Suprapubic skin (tissue), 4 donors: ENCODE measurements around the gene TTR. TPM values are rescaled to one million over a fixed set of nuclear protein-coding genes. Genes with fewer than 3 reads are reported as not detected.

ENCODE experiments used
- DNase-seq, 2 donors: peaks; one replicate each; pipeline ENCODE4 v3.0.0-alpha.2; 2019; ENCODE audit warnings: low spot score in 2 of 2
- H3K27ac ChIP-seq: fragments of 200-600 bp; sonication (generic); one replicate; pipeline ENCODE4 v1.5.1; 2019
- H3K27me3 ChIP-seq: fragments of 200-600 bp; sonication (generic); one replicate; pipeline ENCODE4 v1.5.1; 2019
- H3K36me3 ChIP-seq: fragments of 200-600 bp; sonication (generic); one replicate; pipeline ENCODE4 v1.5.1; 2019
- H3K4me1 ChIP-seq: fragments of 200-600 bp; sonication (generic); one replicate; pipeline ENCODE4 v1.5.1; 2019
- H3K4me3 ChIP-seq: fragments of 200-600 bp; sonication (generic); one replicate; pipeline ENCODE4 v1.5.1; 2019; ENCODE audit warnings: mild to moderate bottlenecking
- H3K9me3 ChIP-seq: fragments of 200-600 bp; sonication (generic); one replicate; pipeline ENCODE4 v1.5.1; 2019
- EP300 ChIP-seq: sonication (generic); formaldehyde crosslinking; IDR thresholded peaks from one replicate; pipeline ENCODE4 v1.6.1; 2017; ENCODE audit warnings: antibody characterized with exemption
- POLR2A ChIP-seq, 2 donors: fragments of 450-650 bp; IDR thresholded peaks; one replicate each; pipeline ENCODE4 v1.6.1; 2017; ENCODE audit warnings: antibody characterized with exemption in 2 of 2, mild to moderate bottlenecking in 2 of 2, moderate library complexity in 2 of 2
- POLR2AphosphoS5 ChIP-seq, 3 donors: sonication (generic); formaldehyde crosslinking; IDR thresholded peaks; one replicate each; pipeline ENCODE4 v1.6.1; 2017; ENCODE audit warnings: antibody characterized with exemption in 3 of 3
- WGBS: methylation state at CpG from one replicate; pipeline ENCODE4 v1.1.5; 2018; 5-methylcytosine and 5-hydroxymethylcytosine counted together
- total RNA-seq, 4 donors: library from RNA; depleted of rRNA; stranded (reverse); fragments of >200 nt; gene quantifications; one replicate each; pipeline ENCODE4 v1.1.0, GENCODE V29; 2016
- TF ChIP-seq, protein P1 (sequence below), 2 donors: fragments of 200-600 bp in 1 of 2; fragments of 450-650 bp in 1 of 2; sonication (generic) in 1 of 2; IDR thresholded peaks; one replicate each; pipeline ENCODE4 v1.5.1; 2016 to 2019; ENCODE audit warnings: antibody characterized with exemption in 2 of 2, mild to moderate bottlenecking in 1 of 2, moderate library complexity in 1 of 2

The TTR gene
- total RNA-seq, 4 donors from 2014 or later = not detected

DNA sequence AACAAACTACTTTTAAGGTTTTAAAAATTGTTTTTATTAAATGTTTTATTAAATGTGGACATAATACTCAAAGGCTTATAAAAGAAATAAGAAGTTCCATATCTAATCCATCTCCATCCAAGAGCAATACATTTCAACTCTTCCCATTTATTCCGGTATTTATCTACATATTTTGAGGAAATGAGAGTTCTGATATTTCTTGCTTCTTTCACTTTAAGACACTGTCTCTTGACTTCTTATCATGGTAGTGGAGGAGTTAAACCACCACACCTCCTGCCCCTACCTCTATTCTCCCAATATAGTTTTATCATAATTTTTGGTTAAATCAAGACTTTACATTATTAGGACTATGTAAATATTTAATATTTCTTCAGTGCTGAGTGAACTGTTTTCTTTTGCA, 40.7 kb downstream of the TTR start:
- H3K4me3 ChIP-seq = no peak overlapping the region
- no peaks in the 10 kb centered on the region for H3K9me3 ChIP-seq
- no peaks in the 10 kb centered on the region for H3K27me3 ChIP-seq
- H3K36me3 ChIP-seq = no peaks in the 10 kb centered on the region
- H3K4me1 ChIP-seq = no peaks in the 10 kb centered on the region
- TF ChIP-seq POLR2A (IDR thresholded peaks at IDR 0.05) (no peak), POLR2AphosphoS5 (IDR thresholded peaks at IDR 0.05) (no peak), EP300 (no peak)
- TF ChIP-seq, protein P1, sequence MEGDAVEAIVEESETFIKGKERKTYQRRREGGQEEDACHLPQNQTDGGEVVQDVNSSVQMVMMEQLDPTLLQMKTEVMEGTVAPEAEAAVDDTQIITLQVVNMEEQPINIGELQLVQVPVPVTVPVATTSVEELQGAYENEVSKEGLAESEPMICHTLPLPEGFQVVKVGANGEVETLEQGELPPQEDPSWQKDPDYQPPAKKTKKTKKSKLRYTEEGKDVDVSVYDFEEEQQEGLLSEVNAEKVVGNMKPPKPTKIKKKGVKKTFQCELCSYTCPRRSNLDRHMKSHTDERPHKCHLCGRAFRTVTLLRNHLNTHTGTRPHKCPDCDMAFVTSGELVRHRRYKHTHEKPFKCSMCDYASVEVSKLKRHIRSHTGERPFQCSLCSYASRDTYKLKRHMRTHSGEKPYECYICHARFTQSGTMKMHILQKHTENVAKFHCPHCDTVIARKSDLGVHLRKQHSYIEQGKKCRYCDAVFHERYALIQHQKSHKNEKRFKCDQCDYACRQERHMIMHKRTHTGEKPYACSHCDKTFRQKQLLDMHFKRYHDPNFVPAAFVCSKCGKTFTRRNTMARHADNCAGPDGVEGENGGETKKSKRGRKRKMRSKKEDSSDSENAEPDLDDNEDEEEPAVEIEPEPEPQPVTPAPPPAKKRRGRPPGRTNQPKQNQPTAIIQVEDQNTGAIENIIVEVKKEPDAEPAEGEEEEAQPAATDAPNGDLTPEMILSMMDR (IDR thresholded peaks at IDR 0.05) = no peak
- no peak for DNase-seq
- WGBS = 90% methylated on average over 1 of the region's 1 CpG
- H3K27ac ChIP-seq = no peak overlapping the region

DNA sequence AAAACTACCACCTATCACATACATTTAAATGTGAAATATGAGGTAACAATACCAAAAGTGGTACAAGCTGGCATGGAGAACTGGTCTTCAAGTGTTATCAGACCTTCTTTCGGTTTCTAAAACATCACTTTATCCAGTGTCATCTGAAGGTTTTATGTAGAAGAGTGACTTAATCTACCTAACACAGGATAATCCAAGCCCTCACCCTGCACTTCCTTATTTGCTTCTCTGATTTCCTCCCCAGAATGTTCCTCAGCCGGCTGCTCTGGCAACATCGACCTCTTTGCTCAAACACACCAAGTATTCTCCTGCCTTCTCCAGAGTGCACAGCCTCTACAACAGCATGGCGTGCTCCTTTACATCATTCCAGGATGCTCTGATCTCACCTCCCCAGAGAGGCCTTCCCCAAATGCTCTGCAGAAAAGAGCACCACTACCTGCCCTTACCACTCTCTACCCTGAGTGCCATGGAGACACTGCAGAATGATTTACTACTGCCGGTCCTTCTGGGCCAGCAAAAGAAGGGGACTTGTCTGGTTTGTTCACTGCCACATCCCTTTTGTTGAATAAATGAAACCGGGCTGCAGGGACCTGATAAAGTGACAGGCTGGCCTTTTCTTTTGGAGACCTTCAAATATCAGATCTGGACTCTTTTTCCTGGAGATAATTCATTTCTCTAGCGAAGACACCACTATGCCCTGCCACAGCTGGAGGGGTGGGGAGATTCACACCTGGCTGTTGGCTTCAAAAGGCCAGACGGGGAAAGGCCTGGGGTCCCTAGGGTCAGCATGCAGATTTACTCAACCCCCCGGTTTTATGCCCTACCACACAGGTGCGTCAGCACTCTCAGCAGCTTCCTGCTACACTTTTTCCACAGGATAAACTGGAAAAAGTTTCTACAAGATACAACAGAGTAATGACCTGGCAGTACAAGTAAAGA, 42.0 kb downstream of the TTR start:
- DNase-seq = no peak
- H3K9me3 ChIP-seq = no peaks in the 10 kb centered on the region
- no peak for TF ChIP-seq EP300
- TF ChIP-seq, protein P1 (IDR thresholded peaks at IDR 0.05) = no peak
- no peak for TF ChIP-seq POLR2A (IDR thresholded peaks at IDR 0.05)
- no peak for TF ChIP-seq POLR2AphosphoS5 (IDR thresholded peaks at IDR 0.05)
- 95% methylated on average over 10 of the region's 10 CpGs for WGBS
- H3K4me3 ChIP-seq = no peak overlapping the region
- no peaks in the 10 kb centered on the region for H3K4me1 ChIP-seq
- H3K27me3 ChIP-seq = no peaks in the 10 kb centered on the region
- H3K27ac ChIP-seq = no peak overlapping the region
- H3K36me3 ChIP-seq = no peaks in the 10 kb centered on the region

DNA sequence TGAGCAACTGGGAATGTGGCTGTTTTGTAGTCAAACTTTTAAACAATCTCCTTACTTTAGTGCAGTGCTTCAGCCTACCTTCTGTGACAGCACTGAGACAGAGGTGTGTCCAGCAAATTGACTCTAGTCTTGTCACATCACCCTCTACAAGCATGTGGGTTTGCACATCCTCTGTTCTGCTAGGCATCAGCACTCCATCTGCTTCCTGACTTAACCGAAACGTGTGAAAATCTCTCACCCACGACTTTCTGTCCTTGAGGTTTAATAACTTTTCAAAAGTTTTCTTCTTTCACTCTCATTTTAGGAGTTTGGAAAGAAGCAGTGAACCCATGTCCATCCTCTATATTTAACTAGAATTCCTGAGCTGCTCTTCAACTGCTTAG, 42.6 kb downstream of the TTR start:
- TF ChIP-seq POLR2AphosphoS5 (IDR thresholded peaks at IDR 0.05) = no peak
- TF ChIP-seq POLR2A (IDR thresholded peaks at IDR 0.05) = no peak
- TF ChIP-seq EP300 = no peak
- TF ChIP-seq, protein P1 (IDR thresholded peaks at IDR 0.05) = no peak
- H3K4me1 ChIP-seq = no peaks in the 10 kb centered on the region
- no peaks in the 10 kb centered on the region for H3K27me3 ChIP-seq
- H3K9me3 ChIP-seq = no peaks in the 10 kb centered on the region
- H3K27ac ChIP-seq = no peak overlapping the region
- DNase-seq = no peak
- no peaks in the 10 kb centered on the region for H3K36me3 ChIP-seq
- 75% methylated on average over 3 of the region's 3 CpGs for WGBS
- no peak overlapping the region for H3K4me3 ChIP-seq

DNA sequence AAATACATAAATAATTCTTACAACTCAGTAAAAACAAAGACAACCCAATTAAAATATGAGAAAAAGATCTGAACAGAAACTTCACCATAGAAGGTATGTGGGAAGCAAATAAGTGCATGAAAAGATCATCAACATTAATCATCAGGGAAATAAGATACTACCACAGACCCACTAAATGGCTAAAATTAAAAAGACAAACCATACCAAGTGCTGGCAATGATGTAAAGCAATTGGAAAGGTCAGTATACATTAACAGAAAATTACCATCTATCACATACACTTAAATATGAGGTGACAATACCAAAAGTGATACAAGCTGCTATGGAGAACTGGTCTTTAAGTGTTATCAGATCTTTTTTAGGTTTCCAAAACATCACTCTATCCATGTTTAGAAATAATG, 44.7 kb downstream of the TTR start:
- no peaks in the 10 kb centered on the region for H3K27me3 ChIP-seq
- no peak overlapping the region for H3K27ac ChIP-seq
- H3K4me1 ChIP-seq = no peaks in the 10 kb centered on the region
- no peaks in the 10 kb centered on the region for H3K36me3 ChIP-seq
- no peak for DNase-seq
- no peak overlapping the region for H3K4me3 ChIP-seq
- no peaks in the 10 kb centered on the region for H3K9me3 ChIP-seq
- TF ChIP-seq, protein P1 (IDR thresholded peaks at IDR 0.05) = no peak
- no peak for TF ChIP-seq POLR2A (IDR thresholded peaks at IDR 0.05)
- no peak for TF ChIP-seq EP300
- TF ChIP-seq POLR2AphosphoS5 (IDR thresholded peaks at IDR 0.05) = no peak

DNA sequence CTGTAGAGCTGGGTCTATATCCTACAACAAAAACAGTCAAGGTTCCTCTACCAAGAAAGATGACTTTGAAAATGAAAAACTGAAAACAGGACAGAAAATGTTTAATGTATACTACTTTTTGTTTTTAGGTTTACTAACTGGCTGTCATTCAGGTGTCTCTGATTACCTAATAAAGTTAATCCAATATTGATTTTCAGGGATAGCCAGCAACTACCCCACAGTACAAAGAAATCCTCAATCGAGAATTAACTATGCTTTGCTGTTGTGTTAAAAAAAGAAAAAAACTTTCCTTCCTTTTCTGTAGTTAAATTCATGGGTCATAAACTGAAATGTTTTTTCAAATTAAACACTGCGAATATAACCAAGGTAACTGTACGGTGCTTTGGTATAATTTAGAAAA, 45.8 kb downstream of the TTR start:
- no peak overlapping the region for H3K27ac ChIP-seq
- no peak for DNase-seq
- H3K27me3 ChIP-seq = no peaks in the 10 kb centered on the region
- no peaks in the 10 kb centered on the region for H3K4me1 ChIP-seq
- no peaks in the 10 kb centered on the region for H3K9me3 ChIP-seq
- no peaks in the 10 kb centered on the region for H3K36me3 ChIP-seq
- 80% methylated on average over 3 of the region's 3 CpGs for WGBS
- H3K4me3 ChIP-seq = no peak overlapping the region
- TF ChIP-seq EP300 (no peak), POLR2AphosphoS5 (IDR thresholded peaks at IDR 0.05) (no peak), POLR2A (IDR thresholded peaks at IDR 0.05) (no peak)
- TF ChIP-seq, protein P1 (IDR thresholded peaks at IDR 0.05) = no peak
